ENCODE data around the gene SCT.

GRCh38 chr11:577611-577894, 49.4 kb downstream of the SCT start:
- TF ChIP-seq CTCF (IDR thresholded peaks at IDR 0.05) (no peak), POLR2A (IDR thresholded peaks at IDR 0.05) (no peak)

Data from right lobe of liver (tissue), 4 donors.